Astrocyte (in vitro differentiated cells and primary cell): Measurements from ENCODE around the gene NEBL.

Experiments
- EZH2 ChIP-seq: IDR thresholded peaks from 2 replicates; pipeline ENCODE4 v1.6.1; 2012; ENCODE audit warnings: mild to moderate bottlenecking, low read length, inconsistent platforms; ENCODE audit not compliant: insufficient read depth
- TF ChIP-seq, protein P1 (sequence below): IDR thresholded peaks from 2 replicates; pipeline ENCODE4 v1.5.1; 2011; ENCODE audit warnings: low read depth, mild to moderate bottlenecking, inconsistent platforms, low read length, moderate library complexity; ENCODE audit not compliant: insufficient read depth

- no peak for TF ChIP-seq EZH2
- TF ChIP-seq, protein P1, sequence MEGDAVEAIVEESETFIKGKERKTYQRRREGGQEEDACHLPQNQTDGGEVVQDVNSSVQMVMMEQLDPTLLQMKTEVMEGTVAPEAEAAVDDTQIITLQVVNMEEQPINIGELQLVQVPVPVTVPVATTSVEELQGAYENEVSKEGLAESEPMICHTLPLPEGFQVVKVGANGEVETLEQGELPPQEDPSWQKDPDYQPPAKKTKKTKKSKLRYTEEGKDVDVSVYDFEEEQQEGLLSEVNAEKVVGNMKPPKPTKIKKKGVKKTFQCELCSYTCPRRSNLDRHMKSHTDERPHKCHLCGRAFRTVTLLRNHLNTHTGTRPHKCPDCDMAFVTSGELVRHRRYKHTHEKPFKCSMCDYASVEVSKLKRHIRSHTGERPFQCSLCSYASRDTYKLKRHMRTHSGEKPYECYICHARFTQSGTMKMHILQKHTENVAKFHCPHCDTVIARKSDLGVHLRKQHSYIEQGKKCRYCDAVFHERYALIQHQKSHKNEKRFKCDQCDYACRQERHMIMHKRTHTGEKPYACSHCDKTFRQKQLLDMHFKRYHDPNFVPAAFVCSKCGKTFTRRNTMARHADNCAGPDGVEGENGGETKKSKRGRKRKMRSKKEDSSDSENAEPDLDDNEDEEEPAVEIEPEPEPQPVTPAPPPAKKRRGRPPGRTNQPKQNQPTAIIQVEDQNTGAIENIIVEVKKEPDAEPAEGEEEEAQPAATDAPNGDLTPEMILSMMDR = no peak
Observed at GRCh38 chr10:20744821-20745220, 152.3 kb downstream of the NEBL start.
